C4-2B (cell line): Measurements from ENCODE around the gene SPATA46.

Source experiments
- CTCF ChIP-seq: fragments of 450-650 bp; conservative IDR thresholded peaks from 2 replicates; pipeline ENCODE4 v1.5.1; 2017; ENCODE audit warnings: mild to moderate bottlenecking
- ZFX ChIP-seq: fragments of 450-650 bp; IDR thresholded peaks from 2 replicates; pipeline ENCODE4 v1.6.1; 2017

GRCh38 chr1:162389021-162389818, 12.6 kb upstream of the SPATA46 start:
- TF ChIP-seq CTCF = no peak
- TF ChIP-seq ZFX = no peak
